ENCODE data around the gene ADPGK. TPM values are rescaled to one million over a fixed set of nuclear protein-coding genes. Genes with fewer than 3 reads are reported as not detected.

The ADPGK gene
- polyA plus RNA-seq, 1 donor: 47.7 TPM

- H3K27me3 ChIP-seq (ENCODE audit: control insufficient read depth, insufficient read depth, low read length): no peaks in the 10 kb centered on the region
- WGBS (ENCODE audit: insufficient coverage, low lambda C conversion rate): 97% methylated on average over 5 of the region's 6 CpGs
- H3K27ac ChIP-seq (ENCODE audit: low read length): no peak overlapping the region
- no peaks in the 10 kb centered on the region for H3K4me1 ChIP-seq (ENCODE audit: control insufficient read depth, insufficient read depth, low read length)
- H3K9me3 ChIP-seq (ENCODE audit: control insufficient read depth, low read depth, low read length): no peaks in the 10 kb centered on the region
- DNase-seq: no peak
- peaks cover 71% of the 10 kb centered on the region for H3K36me3 ChIP-seq (ENCODE audit: control insufficient read depth, insufficient read depth, low read length)
- H3K4me3 ChIP-seq (ENCODE audit: low read length): no peak overlapping the region
Measured at GRCh38 chr15:72754096-72754495, 29.5 kb downstream of the ADPGK start.

GRCh38 chr15:72751751-72752455 is 31.7 kb downstream of the ADPGK start:
- WGBS (ENCODE audit: insufficient coverage, low lambda C conversion rate): 100% methylated on average over 1 of the region's 9 CpGs
- no peak for DNase-seq
- Histone ChIP-seq H3K4me1 (ENCODE audit: control insufficient read depth, insufficient read depth, low read length) (no peaks in the 10 kb centered on the region), H3K36me3 (ENCODE audit: control insufficient read depth, insufficient read depth, low read length) (peaks cover 56% of the 10 kb centered on the region), H3K27ac (ENCODE audit: low read length) (no peak overlapping the region), H3K4me3 (ENCODE audit: low read length) (no peak overlapping the region), H3K9me3 (ENCODE audit: control insufficient read depth, low read depth, low read length) (no peaks in the 10 kb centered on the region), H3K27me3 (ENCODE audit: control insufficient read depth, insufficient read depth, low read length) (no peaks in the 10 kb centered on the region)

DNA sequence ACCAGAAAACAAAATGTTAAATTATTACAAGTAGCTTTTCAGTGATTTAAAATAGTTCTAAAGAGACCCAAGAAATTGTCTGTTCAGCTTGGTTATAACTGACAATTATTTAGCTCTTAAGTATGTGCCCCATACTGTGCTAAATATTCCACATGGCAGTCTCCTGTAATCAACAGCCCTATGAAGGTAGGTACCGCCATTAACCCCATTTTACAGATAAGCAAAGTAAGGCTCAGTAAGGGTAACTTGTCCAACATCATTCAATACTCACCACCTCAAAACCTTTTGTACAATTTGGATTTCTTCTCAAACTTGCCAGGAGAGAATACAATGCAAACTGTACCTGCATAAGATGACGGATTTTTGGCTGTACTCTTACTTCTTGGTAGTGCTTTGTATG is 33.9 kb downstream of the ADPGK start:
- Histone ChIP-seq H3K4me3 (ENCODE audit: low read length) (no peak overlapping the region), H3K4me1 (ENCODE audit: control insufficient read depth, insufficient read depth, low read length) (no peaks in the 10 kb centered on the region), H3K27ac (ENCODE audit: low read length) (no peak overlapping the region), H3K27me3 (ENCODE audit: control insufficient read depth, insufficient read depth, low read length) (no peaks in the 10 kb centered on the region), H3K9me3 (ENCODE audit: control insufficient read depth, low read depth, low read length) (no peaks in the 10 kb centered on the region), H3K36me3 (ENCODE audit: control insufficient read depth, insufficient read depth, low read length) (peaks cover 34% of the 10 kb centered on the region)
- no peak for DNase-seq
- no CpG with 5 or more reads among the region's 2 CpGs for WGBS (ENCODE audit: insufficient coverage, low lambda C conversion rate)

- Histone ChIP-seq H3K36me3 (ENCODE audit: control insufficient read depth, insufficient read depth, low read length) (peaks cover 41% of the 10 kb centered on the region), H3K9me3 (ENCODE audit: control insufficient read depth, low read depth, low read length) (no peaks in the 10 kb centered on the region), H3K4me1 (ENCODE audit: control insufficient read depth, insufficient read depth, low read length) (no peaks in the 10 kb centered on the region), H3K4me3 (ENCODE audit: low read length) (no peak overlapping the region), H3K27me3 (ENCODE audit: control insufficient read depth, insufficient read depth, low read length) (no peaks in the 10 kb centered on the region), H3K27ac (ENCODE audit: low read length) (no peak overlapping the region)
- no peak for DNase-seq
- WGBS (ENCODE audit: insufficient coverage, low lambda C conversion rate): 83% methylated on average over 1 of the region's 1 CpG
Measured at GRCh38 chr15:72740219-72740618, 43.3 kb downstream of the ADPGK start.

DNA sequence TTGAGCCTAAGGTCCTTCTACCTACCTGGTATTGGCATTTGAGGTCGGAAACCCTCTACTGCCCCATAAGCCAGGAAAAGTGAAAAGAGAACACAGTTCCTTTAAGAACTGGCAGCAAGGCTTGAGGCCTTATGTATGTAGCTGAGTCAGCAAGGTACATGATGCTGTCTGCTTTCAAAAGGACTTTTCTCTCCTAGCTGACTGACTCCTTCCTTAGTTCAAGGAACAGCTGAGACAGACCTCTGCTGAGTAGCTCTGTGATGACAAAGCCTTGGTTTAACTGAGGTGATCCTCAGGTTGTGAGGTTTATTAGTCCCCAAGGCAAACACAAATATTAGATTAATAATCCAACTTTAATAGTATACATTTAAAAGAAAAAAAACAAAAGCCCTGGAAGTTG is 45.8 kb downstream of the ADPGK start:
- no CpG with 5 or more reads among the region's 1 CpG for WGBS (ENCODE audit: insufficient coverage, low lambda C conversion rate)
- no peak overlapping the region for H3K4me3 ChIP-seq (ENCODE audit: low read length)
- no peaks in the 10 kb centered on the region for H3K27me3 ChIP-seq (ENCODE audit: control insufficient read depth, insufficient read depth, low read length)
- no peaks in the 10 kb centered on the region for H3K9me3 ChIP-seq (ENCODE audit: control insufficient read depth, low read depth, low read length)
- H3K27ac ChIP-seq (ENCODE audit: low read length): no peak overlapping the region
- peaks cover 52% of the 10 kb centered on the region for H3K36me3 ChIP-seq (ENCODE audit: control insufficient read depth, insufficient read depth, low read length)
- no peaks in the 10 kb centered on the region for H3K4me1 ChIP-seq (ENCODE audit: control insufficient read depth, insufficient read depth, low read length)
- DNase-seq: no peak

DNA sequence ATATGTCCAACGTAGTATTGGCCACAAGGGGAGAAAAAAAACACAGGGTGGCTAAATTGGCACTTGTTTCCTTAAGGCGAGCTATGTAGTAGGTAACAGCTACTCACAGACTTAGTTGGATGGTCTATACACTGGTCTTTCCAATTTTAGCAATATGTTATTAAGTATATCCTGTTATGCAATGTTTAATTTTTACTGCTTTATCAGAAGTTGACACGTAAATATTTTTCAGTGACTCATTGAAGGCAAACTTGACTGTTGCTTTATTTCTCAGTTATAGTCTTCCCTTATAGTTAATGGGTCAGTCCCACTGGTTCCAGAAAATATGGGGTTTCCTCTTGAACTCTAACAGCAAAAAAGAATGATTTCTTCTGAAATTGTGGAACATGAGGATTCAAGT is 46.5 kb downstream of the ADPGK start:
- Histone ChIP-seq H3K4me3 (ENCODE audit: low read length) (no peak overlapping the region), H3K27me3 (ENCODE audit: control insufficient read depth, insufficient read depth, low read length) (no peaks in the 10 kb centered on the region), H3K4me1 (ENCODE audit: control insufficient read depth, insufficient read depth, low read length) (no peaks in the 10 kb centered on the region), H3K27ac (ENCODE audit: low read length) (no peak overlapping the region), H3K36me3 (ENCODE audit: control insufficient read depth, insufficient read depth, low read length) (peaks cover 57% of the 10 kb centered on the region), H3K9me3 (ENCODE audit: control insufficient read depth, low read depth, low read length) (no peaks in the 10 kb centered on the region)
- WGBS (ENCODE audit: insufficient coverage, low lambda C conversion rate): no CpG with 5 or more reads among the region's 3 CpGs
- DNase-seq: no peak

- Histone ChIP-seq H3K27me3 (ENCODE audit: control insufficient read depth, insufficient read depth, low read length) (no peaks in the 10 kb centered on the region), H3K36me3 (ENCODE audit: control insufficient read depth, insufficient read depth, low read length) (peaks cover 69% of the 10 kb centered on the region), H3K27ac (ENCODE audit: low read length) (no peak overlapping the region), H3K4me3 (ENCODE audit: low read length) (no peak overlapping the region), H3K4me1 (ENCODE audit: control insufficient read depth, insufficient read depth, low read length) (no peaks in the 10 kb centered on the region), H3K9me3 (ENCODE audit: control insufficient read depth, low read depth, low read length) (no peaks in the 10 kb centered on the region)
- DNase-seq: no peak
- no CpG with 5 or more reads among the region's 2 CpGs for WGBS (ENCODE audit: insufficient coverage, low lambda C conversion rate)
Measured at GRCh38 chr15:72735111-72735510, 48.4 kb downstream of the ADPGK start.

- Histone ChIP-seq H3K36me3 (ENCODE audit: control insufficient read depth, insufficient read depth, low read length) (peaks cover 65% of the 10 kb centered on the region), H3K4me3 (ENCODE audit: low read length) (no peak overlapping the region), H3K27ac (ENCODE audit: low read length) (no peak overlapping the region), H3K4me1 (ENCODE audit: control insufficient read depth, insufficient read depth, low read length) (no peaks in the 10 kb centered on the region), H3K9me3 (ENCODE audit: control insufficient read depth, low read depth, low read length) (no peaks in the 10 kb centered on the region), H3K27me3 (ENCODE audit: control insufficient read depth, insufficient read depth, low read length) (no peaks in the 10 kb centered on the region)
- no CpG with 5 or more reads among the region's 2 CpGs for WGBS (ENCODE audit: insufficient coverage, low lambda C conversion rate)
- no peak for DNase-seq
Measured at GRCh38 chr15:72733941-72734738, 49.4 kb downstream of the ADPGK start.

DNA sequence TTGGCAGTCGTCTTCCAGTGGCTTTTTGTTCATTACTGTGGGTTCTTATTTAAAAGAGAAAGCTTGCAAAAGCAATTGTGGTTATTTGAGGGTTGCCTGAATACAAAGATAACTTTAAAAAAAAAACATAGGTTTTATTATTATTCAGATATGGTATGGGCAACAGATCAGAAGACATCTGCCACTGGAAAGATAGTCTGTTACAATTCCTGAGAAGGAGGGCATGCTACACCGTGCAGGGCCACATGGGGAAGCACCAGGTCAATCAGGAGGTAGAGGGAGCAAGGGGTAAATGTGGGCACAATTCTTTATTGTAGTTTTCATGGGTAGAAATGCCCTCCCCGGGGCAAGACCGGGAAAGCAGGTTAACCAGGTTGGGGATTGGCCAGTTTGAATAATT is 51.0 kb downstream of the ADPGK start:
- WGBS (ENCODE audit: insufficient coverage, low lambda C conversion rate): no CpG with 5 or more reads among the region's 4 CpGs
- Histone ChIP-seq H3K27me3 (ENCODE audit: control insufficient read depth, insufficient read depth, low read length) (no peaks in the 10 kb centered on the region), H3K36me3 (ENCODE audit: control insufficient read depth, insufficient read depth, low read length) (peaks cover 51% of the 10 kb centered on the region), H3K27ac (ENCODE audit: low read length) (no peak overlapping the region), H3K9me3 (ENCODE audit: control insufficient read depth, low read depth, low read length) (no peaks in the 10 kb centered on the region), H3K4me1 (ENCODE audit: control insufficient read depth, insufficient read depth, low read length) (no peaks in the 10 kb centered on the region), H3K4me3 (ENCODE audit: low read length) (no peak overlapping the region)
- DNase-seq: no peak

DNA sequence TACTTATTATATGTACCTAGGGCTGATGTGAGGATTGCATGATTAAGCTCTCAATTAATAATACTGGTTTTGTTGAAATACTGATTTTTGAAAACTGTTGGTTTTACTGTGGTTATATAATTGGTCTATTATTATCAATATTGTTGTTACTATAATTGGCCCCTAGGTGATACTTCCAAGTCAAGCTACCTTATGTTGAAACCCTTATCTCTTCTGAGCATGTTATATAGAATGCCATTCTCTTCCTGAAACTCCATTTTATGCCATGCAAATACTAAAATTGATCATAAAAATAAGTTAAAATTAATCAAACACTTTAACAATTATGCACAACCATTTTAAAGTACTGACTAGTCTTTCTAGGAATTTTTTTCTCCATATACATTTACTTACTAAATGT is 51.5 kb downstream of the ADPGK start:
- Histone ChIP-seq H3K9me3 (ENCODE audit: control insufficient read depth, low read depth, low read length) (no peaks in the 10 kb centered on the region), H3K27me3 (ENCODE audit: control insufficient read depth, insufficient read depth, low read length) (no peaks in the 10 kb centered on the region), H3K4me3 (ENCODE audit: low read length) (no peak overlapping the region), H3K27ac (ENCODE audit: low read length) (no peak overlapping the region), H3K4me1 (ENCODE audit: control insufficient read depth, insufficient read depth, low read length) (no peaks in the 10 kb centered on the region), H3K36me3 (ENCODE audit: control insufficient read depth, insufficient read depth, low read length) (peaks cover 48% of the 10 kb centered on the region)
- DNase-seq: no peak

DNA sequence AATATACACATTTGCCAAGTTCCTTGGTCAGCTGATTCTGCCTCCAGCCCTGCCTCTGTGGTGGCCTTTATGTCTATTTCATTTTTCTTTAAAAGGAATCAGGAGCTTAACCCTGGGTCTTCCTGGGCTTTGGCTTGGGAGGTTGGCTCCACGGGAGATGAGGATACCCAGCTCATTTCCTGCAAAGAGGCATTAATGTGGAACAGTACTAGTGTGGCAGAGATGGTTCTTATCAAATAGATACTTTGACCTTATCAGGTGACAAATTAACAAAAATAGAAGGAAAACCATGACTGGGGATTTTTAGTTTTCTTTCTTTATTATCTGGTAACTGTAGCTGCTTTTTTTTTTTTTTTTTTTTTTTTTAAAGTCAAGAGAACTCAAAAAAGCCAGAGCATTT is 54.7 kb downstream of the ADPGK start:
- no CpG with 5 or more reads among the region's 1 CpG for WGBS (ENCODE audit: insufficient coverage, low lambda C conversion rate)
- Histone ChIP-seq H3K4me1 (ENCODE audit: control insufficient read depth, insufficient read depth, low read length) (no peaks in the 10 kb centered on the region), H3K9me3 (ENCODE audit: control insufficient read depth, low read depth, low read length) (no peaks in the 10 kb centered on the region), H3K27me3 (ENCODE audit: control insufficient read depth, insufficient read depth, low read length) (no peaks in the 10 kb centered on the region), H3K36me3 (ENCODE audit: control insufficient read depth, insufficient read depth, low read length) (peaks cover 39% of the 10 kb centered on the region), H3K27ac (ENCODE audit: low read length) (no peak overlapping the region), H3K4me3 (ENCODE audit: low read length) (no peak overlapping the region)
- no peak for DNase-seq

Data from large intestine (tissue), 3 donors.